ENCODE measurements around the gene SAV1. TPM values are rescaled to one million over a fixed set of nuclear protein-coding genes. Genes with fewer than 3 reads are reported as not detected.

Gene SAV1
- total and polyA plus RNA-seq, 2 of the 8 experiments (the other 6 are each of a cell fraction or from before 2014, with no cell fraction given): 15.9 to 78.3 TPM

DNA sequence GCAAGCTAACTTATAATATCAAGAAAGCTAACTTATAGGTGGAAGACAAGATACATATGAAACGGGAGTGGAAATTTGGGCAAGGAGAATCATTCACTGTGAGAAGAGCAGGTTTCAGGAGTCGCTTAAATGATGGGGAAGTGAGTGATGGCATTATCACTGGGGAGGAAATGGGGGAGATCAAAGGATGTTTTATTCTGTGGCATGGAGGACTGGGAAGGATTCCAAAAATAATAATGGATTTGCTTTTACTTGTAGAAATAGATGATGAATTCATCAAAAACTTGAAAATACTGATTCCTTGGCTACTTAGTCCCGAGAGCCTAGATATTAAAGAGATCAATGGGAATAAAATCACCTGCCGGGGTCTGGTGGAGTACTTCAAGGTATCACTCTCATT lies 47.8 kb downstream of the SAV1 start (continued):
- TF ChIP-seq POLR2A (IDR thresholded peaks at IDR 0.05; ENCODE audit: control extremely low read depth in 1 of 2, low read depth in 2 of 2, low read length in 2 of 2) (no peak), CBX8 (IDR thresholded peaks at IDR 0.05; ENCODE audit: borderline replicate concordance, low read depth, low read length) (no peak), RFX5 (IDR thresholded peaks at IDR 0.05; ENCODE audit: borderline replicate concordance, low read depth, low read length) (no peak), KDM1A (IDR thresholded peaks at IDR 0.05; ENCODE audit: borderline replicate concordance, low read length) (no peak), FOSL1 (IDR thresholded peaks at IDR 0.05; ENCODE audit: insufficient read depth, low read depth, low read length) (no peak), TAF1 (IDR thresholded peaks at IDR 0.05; ENCODE audit: low read depth, low read length) (no peak)

Measured in H1 (cell line).